Kidney (tissue), 22 donors: ENCODE measurements around the gene AOX1. TPM values are rescaled to one million over a fixed set of nuclear protein-coding genes. Genes with fewer than 3 reads are reported as not detected.
"Not testable (repeated sequence)": the region's sequence is repeated elsewhere in the genome, so short reads cannot be mapped to it uniquely, and the experiment has no call there.

Experiments
- DNase-seq, 5 donors: peaks; one replicate each; pipeline ENCODE4 v3.0.0-alpha.2; 2013 to 2020
- FAIRE-seq: peaks from 2 replicates; lab custom pipeline; 2012; peaks lifted over from hg19 to GRCh38; lab: Jason Lieb, UNC
- H3K27ac ChIP-seq, 2 donors: one replicate each; pipeline ENCODE4 v1.7.0; 2013; ENCODE audit warnings: low read depth in 2 of 2, low read length in 2 of 2, inconsistent platforms in 1 of 2
- H3K27me3 ChIP-seq: one replicate; pipeline ENCODE4 v1.7.1; 2013; ENCODE audit warnings: low read length, inconsistent platforms; ENCODE audit not compliant: control insufficient read depth, insufficient read depth
- H3K36me3 ChIP-seq, 3 donors: one replicate each; pipeline versions ENCODE4 v1.7.0 to v1.7.1; 2013; ENCODE audit warnings: low read length in 3 of 3, control low read depth in 1 of 3, inconsistent platforms in 1 of 3; ENCODE audit not compliant: insufficient read depth in 3 of 3, control insufficient read depth in 2 of 3
- H3K4me1 ChIP-seq, 3 donors: one replicate each; pipeline versions ENCODE4 v1.7.0 to v1.7.1; 2013; ENCODE audit warnings: low read length in 3 of 3, inconsistent platforms in 1 of 3, low read depth in 1 of 3; ENCODE audit not compliant: control insufficient read depth in 2 of 3, insufficient read depth in 2 of 3
- H3K4me3 ChIP-seq, 3 donors: one replicate each; pipeline versions ENCODE4 v1.7.0 to v1.8.1; 2013; ENCODE audit warnings: low read length in 3 of 3, control low read depth in 1 of 3, inconsistent platforms in 1 of 3
- H3K9ac ChIP-seq, 3 donors: one replicate each; pipeline versions ENCODE4 v1.7.0 to v1.7.1; 2013; ENCODE audit warnings: low read length in 3 of 3, control low read depth in 1 of 3, inconsistent platforms in 1 of 3
- H3K9me3 ChIP-seq, 3 donors: one replicate each; pipeline versions ENCODE4 v1.7.0 to v1.7.1; 2013; ENCODE audit warnings: low read length in 3 of 3, control low read depth in 1 of 3, inconsistent platforms in 1 of 3; ENCODE audit not compliant: control insufficient read depth in 2 of 3, insufficient read depth in 1 of 3
- CTCF ChIP-seq: IDR thresholded peaks from 3 replicates; pipeline ENCODE4 v1.5.1; 2012; ENCODE audit warnings: mild to moderate bottlenecking, moderate library complexity, borderline replicate concordance; ENCODE audit not compliant: insufficient read depth; ENCODE audit errors: extremely low read depth
- intact Hi-C: fragments of 100-400 bp; cut with DNase I; formaldehyde crosslinking; loops from one replicate; pipeline ENCODE4 v1.11.1; 2022
- long read RNA-seq, 10 donors: library from polyadenylated mRNA in 1 of 10; unstranded in 1 of 10; transcript quantifications; one replicate each; pipeline ENCODE4 v2.0.0 and lab custom pipeline, GENCODE V29; 2021 to 2026
- polyA plus RNA-seq: library from polyadenylated mRNA; stranded (reverse); fragments of 350-450 nt; fragmentation: Illumina TruSeq; extraction: RNeasy Lipid Tissue Mini Kit (QIAGEN cat#74804); gene quantifications from one replicate; pipeline ENCODE4 v1.2.3, GENCODE V29; 2014; ENCODE audit warnings: low read depth, low replicate concordance; ENCODE audit not compliant: insufficient read depth
- total RNA-seq: library from RNA; stranded (reverse); fragmentation: NEBNext Ultra II Directional; extraction: Animal tissue kit (Norgen Biotek cat#: 25700); gene quantifications from one replicate; pipeline ENCODE4 v1.2.1, GENCODE V29; 2021
- donor health status: control.
- donor health status: control.
- donor health status: control.
- donor health status: control.
- donor health status: control.
- donor health status: DM: yes; HTN: yes; CAD: no.
- donor health status: Normal renal cell carcinoma (clear cell type).

Gene AOX1
- total RNA-seq (38.6 TPM), polyA plus RNA-seq (43.7 TPM)
- long read RNA-seq, donor 1 = 0 reads
- long read RNA-seq, donor 2 = 0 reads
- long read RNA-seq, donor 3 = 0 reads
- long read RNA-seq, donor 4 = 0 reads
- long read RNA-seq, donor 5 = 0 reads
- long read RNA-seq, donor 6 = 0 reads
- long read RNA-seq, donor 7, full-length matches to known transcripts = 6 of 16 reads
- long read RNA-seq, donor 7, partial matches to known transcripts = 7 of 16 reads
- long read RNA-seq, donor 7, other reads (novel, unspliced or antisense) = 3 of 16 reads
- long read RNA-seq, donor 8 = 0 reads
- long read RNA-seq, donor 9 = 0 reads
- long read RNA-seq, donor 10 = 0 reads

GRCh38 chr2:200585730-200586643 lies at the start of gene AOX1:
AOX1 (plus strand) TSS chr2:200586014; CDS start chr2:200586109, 95 bp downstream.
- no peaks in the 10 kb centered on the region for H3K27me3 ChIP-seq
- H3K4me3 ChIP-seq = peak within 1 kb of the TSS; percentile 56 to 85 (median 59)
- FAIRE-seq = no peak
- peak within 1 kb of the TSS; percentile 3 to 83 (median 51) for H3K9ac ChIP-seq
- intact Hi-C loops = no loop called here
- no peaks in the 10 kb centered on the region for H3K36me3 ChIP-seq
- H3K27ac ChIP-seq = peak within 1 kb of the TSS; percentile 37 to 90
- no peak for TF ChIP-seq CTCF
- no peaks in the 10 kb centered on the region for H3K9me3 ChIP-seq
- DNase-seq = peak; percentile 67 to 82 (median 77)
- H3K4me1 ChIP-seq = peaks cover 0 to 4% (median 0%) of the 10 kb centered on the region in 3 donors

- intact Hi-C loops = no loop called here
- Histone ChIP-seq H3K4me3 (no peak overlapping the region), H3K36me3 (no peaks in the 10 kb centered on the region), H3K27me3 (no peaks in the 10 kb centered on the region), H3K27ac (no peak overlapping the region), H3K9me3 (no peaks in the 10 kb centered on the region), H3K4me1 (no peaks in the 10 kb centered on the region), H3K9ac (no peak overlapping the region)
- no peak for TF ChIP-seq CTCF
- DNase-seq = no peak
- FAIRE-seq = no peak
These were observed 47.7 kb upstream of the AOX1 start for GRCh38 chr2:200538139-200538538.

- Histone ChIP-seq H3K9me3 (no peaks in the 10 kb centered on the region), H3K9ac (no peak overlapping the region), H3K27ac (no peak overlapping the region), H3K4me1 (no peaks in the 10 kb centered on the region), H3K4me3 (no peak overlapping the region), H3K36me3 (no peaks in the 10 kb centered on the region), H3K27me3 (no peaks in the 10 kb centered on the region)
- TF ChIP-seq CTCF = no peak
- intact Hi-C loops = no loop called here
- FAIRE-seq = no peak
- no peak for DNase-seq
These were observed 45.0 kb upstream of the AOX1 start for GRCh38 chr2:200540793-200541192.

GRCh38 chr2:200566596-200566995 lies 19.2 kb upstream of the AOX1 start:
- H3K36me3 ChIP-seq, H3K9ac ChIP-seq, H3K4me3 ChIP-seq, FAIRE-seq, H3K27me3 ChIP-seq, intact Hi-C loops, H3K27ac ChIP-seq, H3K9me3 ChIP-seq, DNase-seq, H3K4me1 ChIP-seq: not testable (repeated sequence)
